HG03025 (cell line): Measurements from ENCODE around the gene PNMA1.

ENCODE experiments used
- ATAC-seq: cut with Tn5 transposase; IDR thresholded peaks from one replicate; pipeline ENCODE4 v1.9.1; 2021; ENCODE audit warnings: mild to moderate bottlenecking, moderate library complexity; ENCODE audit not compliant: unreplicated experiment, low FRiP score

PNMA1 gene

DNA sequence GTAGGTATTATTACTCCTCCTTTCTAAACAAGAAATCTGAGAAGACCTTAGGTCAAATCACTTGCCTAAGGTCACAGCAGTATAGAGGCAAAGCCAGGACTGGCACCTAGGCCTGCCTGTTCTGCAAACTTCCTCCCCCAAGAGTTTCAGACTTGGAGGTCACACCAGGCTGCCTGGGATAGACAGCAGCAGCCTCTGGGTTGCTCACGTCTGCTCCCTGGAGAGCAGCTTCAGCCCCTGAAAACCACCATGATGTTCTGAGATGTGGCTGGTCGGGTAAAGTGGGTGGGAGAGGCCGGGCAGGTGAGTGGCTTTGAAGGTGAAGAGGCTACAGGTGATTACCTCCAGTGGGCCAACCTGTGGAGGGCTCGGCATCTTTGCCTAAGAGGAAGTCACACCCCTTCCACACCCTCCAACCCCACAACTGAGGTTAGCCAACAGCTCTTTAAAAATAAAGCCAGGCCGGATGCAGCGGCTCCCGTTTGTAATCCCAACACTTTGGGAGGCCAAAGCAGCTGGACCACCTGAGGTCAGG, 37.0 kb upstream of the PNMA1 start:
- no peak for ATAC-seq

DNA sequence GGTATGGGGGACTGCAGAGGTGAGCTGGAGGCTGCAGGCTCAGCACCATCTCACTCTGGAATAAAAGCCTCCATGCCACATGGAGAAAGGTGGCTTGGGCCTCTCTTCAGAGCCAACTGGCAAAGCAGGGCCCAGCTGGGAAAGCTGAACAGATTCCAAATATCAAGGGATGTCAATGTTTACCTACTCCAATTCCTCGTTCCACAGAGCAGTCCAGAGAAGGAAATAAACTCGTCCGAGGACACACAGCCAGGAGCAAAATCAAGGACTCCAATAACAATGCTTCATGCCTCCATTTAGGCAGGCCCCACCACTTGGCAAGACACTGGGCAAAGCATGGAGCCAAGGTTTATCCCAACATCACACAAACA, 36.3 kb upstream of the PNMA1 start:
- ATAC-seq, result no peak

DNA sequence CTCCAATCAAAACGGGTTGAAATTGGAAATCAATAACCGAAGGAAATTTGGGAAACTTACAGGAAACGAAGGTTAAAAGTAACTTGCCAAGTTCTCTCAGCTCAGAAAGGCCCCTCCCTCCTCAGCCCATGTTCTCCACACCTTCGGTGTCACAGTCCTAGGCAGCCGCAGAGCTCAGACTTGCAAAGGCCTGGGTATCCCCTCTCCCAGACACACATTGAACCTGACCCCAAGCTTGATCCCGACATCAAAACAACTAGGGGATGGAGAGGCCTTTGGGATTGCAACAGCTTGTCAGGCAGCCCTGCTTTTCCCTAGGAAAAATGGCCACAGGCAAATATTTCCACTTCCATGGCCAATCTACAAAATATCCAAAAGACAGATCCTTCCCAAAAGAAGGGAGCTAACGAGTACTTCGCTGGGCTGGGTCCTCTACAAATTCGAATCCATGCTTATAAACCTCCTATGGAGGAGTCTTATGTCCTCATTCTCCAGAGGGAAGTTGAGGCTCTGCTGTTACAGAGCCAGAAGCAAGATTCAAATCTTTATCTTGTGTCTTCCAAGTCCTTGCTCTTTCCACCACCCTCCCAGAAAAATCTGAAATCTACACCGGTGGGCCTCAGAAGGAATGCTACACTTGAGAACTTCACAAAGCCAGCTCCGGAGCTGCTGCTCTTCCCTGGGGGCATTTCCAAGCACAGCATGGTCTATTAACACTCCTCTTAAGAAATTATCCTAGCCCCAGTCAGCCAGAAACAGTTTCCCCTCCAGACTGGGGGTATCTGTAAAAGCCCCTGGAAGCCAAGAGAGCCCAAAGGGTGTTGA, 35.7 kb upstream of the PNMA1 start:
- no peak for ATAC-seq

DNA sequence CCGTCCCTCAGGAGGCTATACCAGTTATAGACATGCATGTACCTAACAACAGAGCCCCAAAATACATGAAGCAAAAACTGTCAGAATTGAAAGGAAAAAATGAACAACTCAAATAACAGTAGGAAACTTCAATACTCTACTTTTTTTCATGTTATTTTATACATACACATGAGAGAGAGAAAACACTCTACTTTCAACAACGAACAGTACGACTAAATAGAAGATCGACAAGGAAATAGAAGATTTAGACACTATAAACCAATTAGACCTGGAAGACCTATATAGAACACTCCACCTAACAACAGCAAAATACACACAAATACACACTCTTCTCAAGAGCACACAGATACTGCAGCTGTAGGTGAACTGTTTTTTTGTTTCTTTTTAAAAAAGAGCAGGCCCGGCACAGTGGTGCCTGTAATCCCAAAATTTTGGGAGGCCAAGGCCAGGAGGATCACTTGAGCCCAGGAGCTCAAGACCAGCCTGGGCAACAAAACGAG, 34.7 kb upstream of the PNMA1 start:
- ATAC-seq, result no peak

DNA sequence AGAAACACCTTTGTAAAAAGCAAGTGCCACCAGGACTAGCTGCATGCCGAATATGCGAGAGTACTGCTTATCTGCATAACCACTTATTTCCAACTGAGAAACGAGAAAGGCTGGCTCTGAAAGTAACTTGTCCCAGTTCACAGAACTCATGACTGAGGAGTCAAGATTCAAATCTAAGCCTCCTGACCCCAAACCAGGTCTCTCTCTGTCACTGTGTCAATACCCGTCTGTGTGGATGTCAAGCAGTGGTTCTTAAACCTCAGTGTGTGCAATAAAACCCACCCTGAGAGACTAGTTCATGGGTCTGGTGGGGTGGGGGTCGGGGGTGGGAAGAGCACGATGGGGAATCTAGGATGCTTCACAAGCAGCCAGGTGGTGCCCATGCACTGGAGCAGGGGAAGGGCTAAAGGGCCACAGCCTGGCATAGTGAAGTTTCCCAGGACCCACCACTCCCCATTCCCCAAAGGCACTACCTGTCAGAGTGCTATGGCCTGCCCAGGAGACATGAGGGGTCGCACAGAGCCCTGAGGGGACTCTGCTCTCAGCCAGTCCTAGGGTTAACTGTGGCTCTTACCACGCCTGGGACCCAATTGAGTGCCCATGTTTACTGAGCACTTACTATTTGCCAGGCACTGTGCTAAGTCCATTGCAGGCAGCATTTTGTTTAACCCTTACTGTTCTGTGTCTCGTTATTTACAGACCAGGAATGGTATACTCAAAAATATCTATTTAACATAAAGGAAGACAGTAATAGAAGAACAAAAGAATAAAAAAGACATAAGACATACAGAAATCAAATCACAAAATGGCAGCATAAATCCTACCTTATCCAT, 33.4 kb upstream of the PNMA1 start:
- ATAC-seq, result no peak

DNA sequence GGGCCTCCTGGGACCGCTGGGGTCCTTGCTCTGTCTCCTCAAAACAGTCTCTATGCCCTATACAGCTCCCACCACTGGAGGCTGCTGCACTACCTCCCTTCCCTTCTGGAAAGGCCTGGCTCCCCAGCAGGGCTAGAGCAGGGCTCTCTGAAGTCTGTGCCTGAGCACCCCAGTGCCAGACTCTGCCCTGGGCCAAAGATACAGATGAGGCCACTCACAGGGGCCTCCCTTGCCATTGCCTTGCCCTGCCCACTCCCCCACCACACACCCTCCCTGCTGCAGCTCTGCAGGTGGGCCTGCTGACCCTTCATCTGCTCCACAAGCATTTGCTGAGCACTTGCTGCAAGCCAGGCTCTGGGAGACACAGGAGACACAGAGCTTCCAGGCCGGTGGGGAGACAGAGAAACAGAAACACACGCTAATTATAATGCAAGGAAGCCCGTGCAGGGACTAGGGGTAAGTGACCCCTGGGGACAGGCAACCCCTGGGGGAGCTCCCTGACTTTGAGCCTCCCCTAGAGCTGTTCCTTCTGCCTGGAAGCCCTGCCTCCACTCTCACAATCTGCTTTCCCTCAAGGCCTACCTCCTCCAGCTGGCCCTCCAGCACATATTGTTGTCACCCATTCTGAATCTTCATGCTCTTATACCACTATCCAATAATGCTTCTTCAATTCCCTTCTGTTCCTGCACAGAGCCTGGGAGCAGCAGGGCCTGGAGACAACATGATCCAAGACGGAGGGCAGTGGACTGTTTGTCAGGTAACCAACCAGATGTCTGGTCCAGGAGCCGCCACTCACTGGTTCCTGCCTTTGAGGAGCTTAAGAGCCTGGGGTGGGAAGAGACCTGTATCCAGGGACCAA, 32.6 kb upstream of the PNMA1 start:
- ATAC-seq, result no peak

DNA sequence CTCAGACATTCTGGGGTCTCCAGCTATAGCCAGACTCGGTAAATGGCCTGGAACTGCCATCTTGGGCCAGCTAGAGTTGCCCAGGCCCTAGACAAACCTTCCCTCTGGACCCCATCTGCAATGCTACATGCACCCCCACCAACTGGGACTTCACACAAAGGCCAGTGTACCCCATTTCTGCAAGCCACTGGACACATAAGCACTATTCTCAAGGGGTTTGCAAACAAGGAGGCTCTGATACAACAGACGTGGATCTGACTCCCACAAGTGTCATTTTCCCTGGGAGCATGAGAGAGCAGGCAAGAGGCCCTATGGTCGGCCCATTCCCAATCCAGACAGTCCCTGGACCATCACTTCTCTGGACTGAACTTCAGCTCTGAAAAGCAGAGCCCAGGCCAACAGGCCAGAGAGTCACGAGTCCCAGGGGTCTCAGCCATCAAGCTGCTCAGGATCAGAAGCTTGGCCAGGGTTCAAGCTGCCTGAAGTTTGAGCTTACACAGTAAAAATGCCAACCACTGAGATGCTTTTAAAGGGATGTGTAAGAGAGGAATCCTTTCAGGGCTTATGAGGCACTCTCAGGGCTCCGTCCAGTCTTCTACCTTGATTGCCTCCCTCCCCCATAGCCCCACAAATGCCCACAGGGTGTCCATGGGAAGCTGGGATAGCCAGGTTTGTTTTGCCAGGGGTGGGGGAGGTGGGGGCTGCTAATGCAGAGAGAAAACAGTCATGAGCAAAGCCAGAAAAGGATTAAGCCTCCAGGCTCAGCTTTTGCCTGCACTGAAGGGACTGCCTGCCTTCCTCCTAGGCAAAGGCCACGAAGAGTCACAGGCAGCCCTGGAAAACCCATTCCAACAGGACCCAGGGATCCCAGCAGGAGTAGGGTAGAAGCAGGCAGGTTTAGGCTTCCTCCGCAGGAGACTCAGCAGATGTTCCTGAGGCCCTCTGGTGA, 31.7 kb upstream of the PNMA1 start:
- ATAC-seq, result no peak

DNA sequence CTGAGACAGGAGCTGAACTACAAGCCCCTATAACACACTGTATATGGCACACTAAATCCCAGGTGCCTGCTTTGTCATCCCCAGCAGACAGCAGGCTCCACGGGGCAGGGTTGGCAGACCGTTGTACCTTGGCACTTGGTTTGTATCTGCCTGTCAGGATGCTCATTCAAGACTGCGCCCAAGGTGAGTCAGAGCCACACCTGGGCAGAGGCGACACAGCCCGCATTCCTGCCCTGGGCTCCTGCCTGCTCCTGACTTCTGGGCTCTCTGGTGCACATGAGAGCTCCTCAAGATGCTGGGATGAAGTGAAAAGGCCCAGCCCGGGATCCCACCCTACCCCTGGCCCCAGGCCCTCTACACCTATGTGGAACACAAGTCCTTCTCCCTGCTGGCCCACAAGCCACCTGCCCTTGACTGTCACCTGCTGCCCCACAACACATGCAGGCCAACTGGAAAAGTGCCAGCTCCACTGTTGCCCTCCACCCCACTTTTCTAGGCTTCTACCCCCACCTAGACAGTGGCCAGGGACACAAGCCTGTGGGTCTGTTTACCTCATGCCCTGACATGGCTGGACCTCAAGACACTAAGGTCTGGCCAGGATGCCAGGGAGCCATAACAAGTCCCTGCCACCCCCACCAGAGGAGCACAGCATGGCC, 30.8 kb upstream of the PNMA1 start:
- ATAC-seq, result no peak

DNA sequence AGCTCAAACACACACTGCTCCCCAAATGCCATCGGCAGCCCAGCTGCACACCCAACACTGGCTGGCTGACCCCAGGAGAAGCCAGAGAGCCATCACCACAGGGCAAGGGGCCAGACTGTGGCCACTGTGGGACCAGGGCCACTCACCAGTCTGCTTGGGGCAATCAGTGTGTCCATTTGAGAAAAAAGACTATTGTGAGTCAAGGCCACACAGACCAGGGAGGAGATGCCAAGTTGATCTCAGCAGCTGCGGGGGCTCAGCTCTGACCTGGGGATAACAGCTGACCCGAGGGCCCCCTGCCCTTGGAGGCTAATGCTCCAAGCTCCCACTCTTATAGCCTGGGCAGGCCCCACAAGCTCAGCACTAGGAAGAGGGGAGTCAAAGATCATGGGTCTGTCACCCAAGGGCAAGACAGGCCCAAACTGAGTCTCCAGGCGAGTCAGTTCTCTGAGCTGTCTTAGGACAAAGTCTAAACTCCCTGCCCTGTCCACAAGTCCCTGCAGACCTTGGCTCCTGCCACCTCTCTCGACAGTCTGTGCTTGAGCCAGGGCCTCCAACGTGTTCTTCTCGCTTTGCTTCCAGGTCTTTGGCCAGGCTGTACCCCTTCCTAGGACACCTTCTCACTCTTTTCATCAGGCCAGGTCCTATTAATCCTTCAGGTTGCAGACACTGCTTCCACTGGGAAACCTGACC, 30.1 kb upstream of the PNMA1 start:
- no peak for ATAC-seq

DNA sequence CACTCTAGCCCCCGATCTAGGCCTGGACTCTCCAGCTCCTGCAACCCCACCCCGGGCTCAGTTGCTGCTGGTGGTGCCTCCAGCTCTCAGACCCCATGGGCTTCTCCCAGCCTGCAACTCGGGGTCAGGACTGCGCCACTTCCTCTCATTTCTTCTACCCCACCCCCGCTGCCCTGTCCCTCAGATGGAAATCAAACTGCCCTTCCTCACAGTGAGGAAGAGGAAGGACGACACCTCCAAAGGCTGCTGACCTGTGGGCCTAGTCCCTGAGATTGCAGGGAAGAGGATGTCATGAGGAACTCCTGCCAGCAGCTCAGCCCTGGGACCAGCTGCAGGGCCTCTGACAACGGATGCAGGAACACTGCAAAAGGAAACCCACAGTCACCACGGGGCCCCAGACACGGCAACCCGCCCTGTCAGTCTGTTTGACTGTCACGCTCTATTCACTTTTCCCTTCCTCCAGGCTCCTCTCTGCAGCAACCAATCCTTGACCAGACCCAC, 29.3 kb upstream of the PNMA1 start:
- ATAC-seq, result no peak

DNA sequence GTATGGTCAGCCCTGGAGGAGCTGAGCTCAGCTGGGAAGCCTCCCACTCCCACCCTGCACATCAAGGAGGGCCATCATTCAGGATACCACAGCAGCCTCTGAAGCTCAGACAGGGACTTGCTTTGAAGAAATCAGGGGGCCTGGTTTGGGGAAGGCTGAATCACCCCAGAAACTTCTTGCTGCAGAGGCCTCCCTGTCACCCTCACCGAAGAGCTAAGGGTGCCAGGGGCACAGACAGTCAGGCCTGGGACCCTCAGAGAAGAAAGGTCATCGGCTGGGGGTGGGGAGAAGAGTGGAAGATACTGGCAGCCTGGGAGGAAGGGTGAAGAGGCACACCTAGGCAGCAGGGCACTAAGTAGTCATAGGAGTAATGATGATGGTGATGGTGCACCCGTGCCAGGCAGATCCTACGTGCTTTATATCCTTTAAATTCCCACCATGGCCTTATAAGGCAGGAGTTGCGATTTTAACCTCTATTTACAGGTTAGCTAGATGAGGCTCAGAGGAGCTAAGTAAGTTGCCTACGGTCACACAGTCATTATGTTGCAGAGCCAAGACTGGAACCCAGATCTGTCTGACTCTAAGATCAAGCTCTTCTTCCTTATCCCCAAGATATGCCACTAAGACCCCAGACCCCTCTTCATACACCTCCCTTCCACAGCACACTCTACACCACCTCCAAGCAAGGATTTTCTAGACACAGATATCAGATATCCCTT, 28.5 kb upstream of the PNMA1 start:
- ATAC-seq, result no peak

DNA sequence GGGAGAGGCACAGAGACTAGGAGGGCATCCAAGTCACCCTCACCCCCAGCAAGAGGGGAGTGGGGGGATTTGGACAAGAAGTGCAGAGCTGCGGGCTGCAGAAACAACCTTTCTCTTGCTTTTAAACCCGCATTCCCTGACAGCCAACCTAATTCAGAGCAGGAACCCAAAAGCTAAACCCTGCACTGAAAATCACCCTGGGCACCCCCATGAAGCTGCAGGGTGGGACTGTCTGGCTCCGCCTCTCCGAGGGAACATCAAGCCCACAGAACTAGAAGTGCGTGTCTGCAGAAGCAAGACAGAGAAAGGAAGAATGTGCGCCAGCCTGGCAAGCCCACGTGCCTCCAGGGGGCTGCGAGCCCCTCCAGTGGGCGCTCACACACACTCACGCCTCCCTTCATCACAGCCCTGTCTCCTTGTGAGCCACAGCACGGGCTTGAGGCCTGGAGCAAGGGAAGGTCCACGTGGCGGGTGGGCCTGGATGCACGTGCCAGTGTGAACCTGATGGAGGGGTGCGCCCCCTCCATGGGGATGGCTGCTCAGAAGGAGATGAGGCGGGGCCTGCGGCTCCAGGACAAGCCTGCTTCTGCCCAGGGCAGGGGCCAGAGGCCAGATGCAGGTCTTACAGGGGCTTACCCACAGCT, 27.8 kb upstream of the PNMA1 start:
- no peak for ATAC-seq

DNA sequence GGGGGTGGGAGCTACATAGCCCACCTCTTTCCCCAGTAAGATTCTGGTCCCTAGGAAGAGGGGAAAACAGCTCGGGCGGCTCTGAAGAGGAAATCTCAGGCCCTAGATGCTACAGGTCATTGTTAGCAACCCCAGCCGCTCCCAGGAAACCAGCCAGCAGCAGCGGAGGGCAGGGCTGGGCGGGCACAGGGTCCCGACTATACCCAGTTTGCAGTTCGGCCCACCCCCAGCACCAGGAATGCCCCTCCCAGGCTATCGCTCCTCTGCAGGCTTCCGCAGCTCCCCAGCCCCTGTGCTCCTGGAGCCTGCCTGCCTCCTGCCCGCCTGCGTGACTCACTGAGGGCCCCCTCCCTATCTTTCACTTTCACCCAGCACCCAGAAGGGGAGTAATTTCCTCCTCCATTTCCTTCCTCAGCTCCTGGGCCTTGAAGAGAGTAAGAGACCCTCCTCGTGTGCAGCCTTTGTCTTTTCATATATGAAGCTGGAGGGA, 27.2 kb upstream of the PNMA1 start:
- no peak for ATAC-seq

DNA sequence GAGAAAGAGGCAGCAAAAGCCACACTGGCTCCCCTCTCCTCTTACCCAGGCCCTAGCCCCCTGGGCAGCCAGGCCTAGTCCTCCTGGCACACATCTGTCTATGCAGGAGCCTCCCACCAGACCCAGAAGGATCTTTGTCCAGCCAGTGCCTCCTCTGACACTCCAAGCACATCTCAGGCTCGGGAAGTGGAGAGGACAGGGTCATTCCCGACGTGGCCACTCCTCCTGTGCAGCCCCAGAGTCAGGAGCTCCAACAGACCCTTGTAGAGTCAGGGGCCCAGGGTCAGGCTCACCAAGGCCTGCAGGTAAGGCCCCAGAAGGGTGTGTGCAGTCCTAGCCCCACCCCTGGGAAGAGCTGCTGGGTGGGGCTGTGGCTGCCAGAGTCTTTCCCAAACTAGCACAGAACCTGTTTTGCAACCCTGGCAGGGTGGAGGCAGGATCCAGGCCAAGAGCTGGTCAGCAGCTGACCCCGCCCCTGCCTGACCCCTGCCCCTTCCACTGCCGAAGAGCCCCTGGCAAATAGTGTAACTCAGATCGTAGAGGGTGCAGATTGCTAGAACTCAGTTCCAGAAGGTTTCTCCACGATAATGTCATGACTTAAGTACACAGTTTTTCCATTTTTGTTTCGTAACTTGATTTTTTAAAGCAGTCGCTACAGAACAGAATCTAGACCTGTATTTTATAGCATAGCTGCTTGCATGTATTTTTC, 26.6 kb upstream of the PNMA1 start:
- ATAC-seq, result no peak

DNA sequence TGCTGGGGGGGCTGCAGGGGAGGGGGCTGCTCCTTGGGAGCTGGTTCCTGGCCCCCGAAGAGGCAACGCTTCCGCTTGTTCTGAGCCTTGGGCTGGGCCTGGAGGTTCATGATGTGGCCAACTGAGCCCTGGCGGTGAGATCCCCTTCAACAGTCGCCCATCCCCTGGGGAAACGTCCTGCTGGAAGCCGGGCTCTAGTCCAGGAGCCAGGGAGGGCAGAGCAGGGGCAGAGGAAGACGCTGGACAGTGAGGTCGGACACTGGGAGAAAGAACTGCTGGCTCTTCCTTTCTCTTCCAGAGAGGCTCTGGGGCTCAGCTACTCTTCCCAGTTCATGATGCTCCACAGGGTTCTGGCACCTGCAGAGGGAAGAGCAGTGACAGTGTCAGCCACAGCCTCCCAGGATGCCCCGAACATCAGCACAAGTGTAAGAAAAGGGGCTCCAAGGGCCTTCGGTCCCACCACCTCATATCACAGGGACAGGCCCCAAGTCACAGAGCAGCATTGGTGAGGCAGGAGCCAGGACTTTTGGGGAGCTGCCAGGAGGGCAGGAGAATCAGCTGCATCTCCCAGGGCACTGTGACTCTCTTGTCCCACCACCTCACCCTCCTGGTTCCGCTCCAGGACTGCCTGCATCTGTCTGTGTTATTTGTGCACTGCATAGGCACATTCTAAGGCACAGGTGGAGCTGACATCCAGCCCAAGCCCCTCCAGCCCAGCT, 25.9 kb upstream of the PNMA1 start:
- no peak for ATAC-seq
